ENCODE results near the gene HIVEP3. TPM values are rescaled to one million over a fixed set of nuclear protein-coding genes. Genes with fewer than 3 reads are reported as not detected.

The HIVEP3 gene
- polyA plus RNA-seq, 4 donors: 0.67 to 3.8 (median 1.8) TPM

GRCh38 chr1:41802532-41803501 is 115.9 kb downstream of the HIVEP3 start:
- Histone ChIP-seq H3K4me3 (ENCODE audit: low read depth in 1 of 3, low read length in 3 of 3) (no peak overlapping the region), H3K36me3 (ENCODE audit: control insufficient read depth in 3 of 3, insufficient read depth in 2 of 3, low read depth in 1 of 3, low read length in 3 of 3) (no peaks in the 10 kb centered on the region), H3K27me3 (ENCODE audit: control insufficient read depth in 3 of 3, insufficient read depth in 3 of 3, low read length in 3 of 3) (peaks cover 0 to 2% (median 0%) of the 10 kb centered on the region in 3 donors), H3K9me3 (ENCODE audit: control insufficient read depth in 2 of 2, insufficient read depth in 1 of 2, low read depth in 1 of 2, low read length in 1 of 2) (peaks cover 0 to 4% of the 10 kb centered on the region in 2 donors), H3K4me1 (ENCODE audit: control insufficient read depth in 3 of 3, insufficient read depth in 2 of 3, low read depth in 1 of 3, low read length in 2 of 3) (no peaks in the 10 kb centered on the region), H3K27ac (ENCODE audit: low read depth in 1 of 3, low read length in 2 of 3) (peak overlapping the region in 2 of 3 donors; percentile 25 to 34)
- peak in 1 of 2 donors; percentile 19 for DNase-seq
- no peak for FAIRE-seq
- WGBS, 3 donors: 58 to 75% (median 61%) methylated on average over 4 of the region's 4 CpGs

GRCh38 chr1:41800311-41800829 is 118.4 kb downstream of the HIVEP3 start:
- peaks cover 0 to 4% of the 10 kb centered on the region in 2 donors for H3K9me3 ChIP-seq (ENCODE audit: control insufficient read depth in 2 of 2, insufficient read depth in 1 of 2, low read depth in 1 of 2, low read length in 1 of 2)

GRCh38 chr1:41799723-41800122 is 119.0 kb downstream of the HIVEP3 start:
- FAIRE-seq (no peak), DNase-seq (no peak)
- no peak overlapping the region for H3K4me3 ChIP-seq (ENCODE audit: low read depth in 1 of 3, low read length in 3 of 3)
- H3K9me3 ChIP-seq (ENCODE audit: control insufficient read depth in 2 of 2, insufficient read depth in 1 of 2, low read depth in 1 of 2, low read length in 1 of 2): peaks cover 0 to 4% of the 10 kb centered on the region in 2 donors
- no peaks in the 10 kb centered on the region for H3K4me1 ChIP-seq (ENCODE audit: control insufficient read depth in 3 of 3, insufficient read depth in 2 of 3, low read depth in 1 of 3, low read length in 2 of 3)
- no peaks in the 10 kb centered on the region for H3K27me3 ChIP-seq (ENCODE audit: control insufficient read depth in 3 of 3, insufficient read depth in 3 of 3, low read length in 3 of 3)
- WGBS, 3 donors: 46 to 61% (median 57%) methylated on average over 2 of the region's 2 CpGs
- no peak overlapping the region for H3K27ac ChIP-seq (ENCODE audit: low read depth in 1 of 3, low read length in 2 of 3)
- no peaks in the 10 kb centered on the region for H3K36me3 ChIP-seq (ENCODE audit: control insufficient read depth in 3 of 3, insufficient read depth in 2 of 3, low read depth in 1 of 3, low read length in 3 of 3)

More at GRCh38 chr1:41800311-41800829, 118.4 kb downstream of the HIVEP3 start:
- H3K4me3 ChIP-seq (ENCODE audit: low read depth in 1 of 3, low read length in 3 of 3): no peak overlapping the region
- H3K4me1 ChIP-seq (ENCODE audit: control insufficient read depth in 3 of 3, insufficient read depth in 2 of 3, low read depth in 1 of 3, low read length in 2 of 3): no peaks in the 10 kb centered on the region
- no peak overlapping the region for H3K27ac ChIP-seq (ENCODE audit: low read depth in 1 of 3, low read length in 2 of 3)
- H3K27me3 ChIP-seq (ENCODE audit: control insufficient read depth in 3 of 3, insufficient read depth in 3 of 3, low read length in 3 of 3): no peaks in the 10 kb centered on the region
- FAIRE-seq (no peak), DNase-seq (no peak)
- H3K36me3 ChIP-seq (ENCODE audit: control insufficient read depth in 3 of 3, insufficient read depth in 2 of 3, low read depth in 1 of 3, low read length in 3 of 3): no peaks in the 10 kb centered on the region
- WGBS, 3 donors: 68 to 72% (median 68%) methylated on average over 2 of the region's 2 CpGs

GRCh38 chr1:41799205-41799604 is 119.5 kb downstream of the HIVEP3 start:
- Histone ChIP-seq H3K27ac (ENCODE audit: low read depth in 1 of 3, low read length in 2 of 3) (no peak overlapping the region), H3K27me3 (ENCODE audit: control insufficient read depth in 3 of 3, insufficient read depth in 3 of 3, low read length in 3 of 3) (no peaks in the 10 kb centered on the region), H3K4me1 (ENCODE audit: control insufficient read depth in 3 of 3, insufficient read depth in 2 of 3, low read depth in 1 of 3, low read length in 2 of 3) (no peaks in the 10 kb centered on the region), H3K36me3 (ENCODE audit: control insufficient read depth in 3 of 3, insufficient read depth in 2 of 3, low read depth in 1 of 3, low read length in 3 of 3) (no peaks in the 10 kb centered on the region), H3K9me3 (ENCODE audit: control insufficient read depth in 2 of 2, insufficient read depth in 1 of 2, low read depth in 1 of 2, low read length in 1 of 2) (peaks cover 0 to 4% of the 10 kb centered on the region in 2 donors), H3K4me3 (ENCODE audit: low read depth in 1 of 3, low read length in 3 of 3) (no peak overlapping the region)
- DNase-seq: no peak
- no peak for FAIRE-seq
- WGBS, 3 donors: 77 to 84% (median 83%) methylated on average over 3 of the region's 3 CpGs

GRCh38 chr1:41795205-41795762 is 123.4 kb downstream of the HIVEP3 start:
- no peak for FAIRE-seq
- no peaks in the 10 kb centered on the region for H3K4me1 ChIP-seq (ENCODE audit: control insufficient read depth in 3 of 3, insufficient read depth in 2 of 3, low read depth in 1 of 3, low read length in 2 of 3)
- 73 to 81% (median 81%) methylated on average over 5 of the region's 5 CpGs for WGBS, 3 donors

GRCh38 chr1:41794031-41794430 is 124.7 kb downstream of the HIVEP3 start:
- 60 to 68% (median 65%) methylated on average over 5 of the region's 5 CpGs for WGBS, 3 donors
- H3K4me1 ChIP-seq (ENCODE audit: control insufficient read depth in 3 of 3, insufficient read depth in 2 of 3, low read depth in 1 of 3, low read length in 2 of 3): no peaks in the 10 kb centered on the region
- FAIRE-seq: no peak

More at GRCh38 chr1:41795205-41795762, 123.4 kb downstream of the HIVEP3 start:
- H3K27ac ChIP-seq (ENCODE audit: low read depth in 1 of 3, low read length in 2 of 3): no peak overlapping the region
- no peak overlapping the region for H3K4me3 ChIP-seq (ENCODE audit: low read depth in 1 of 3, low read length in 3 of 3)
- no peaks in the 10 kb centered on the region for H3K36me3 ChIP-seq (ENCODE audit: control insufficient read depth in 3 of 3, insufficient read depth in 2 of 3, low read depth in 1 of 3, low read length in 3 of 3)
- H3K9me3 ChIP-seq (ENCODE audit: control insufficient read depth in 2 of 2, insufficient read depth in 1 of 2, low read depth in 1 of 2, low read length in 1 of 2): peaks cover 0 to 8% of the 10 kb centered on the region in 2 donors
- DNase-seq: no peak
- H3K27me3 ChIP-seq (ENCODE audit: control insufficient read depth in 3 of 3, insufficient read depth in 3 of 3, low read length in 3 of 3): no peaks in the 10 kb centered on the region

GRCh38 chr1:41792485-41792770 is 126.3 kb downstream of the HIVEP3 start:
- FAIRE-seq: no peak
- no peak for DNase-seq
- Histone ChIP-seq H3K9me3 (ENCODE audit: control insufficient read depth in 2 of 2, insufficient read depth in 1 of 2, low read depth in 1 of 2, low read length in 1 of 2) (peaks cover 0 to 3% of the 10 kb centered on the region in 2 donors), H3K36me3 (ENCODE audit: control insufficient read depth in 3 of 3, insufficient read depth in 2 of 3, low read depth in 1 of 3, low read length in 3 of 3) (no peaks in the 10 kb centered on the region), H3K27ac (ENCODE audit: low read depth in 1 of 3, low read length in 2 of 3) (no peak overlapping the region), H3K27me3 (ENCODE audit: control insufficient read depth in 3 of 3, insufficient read depth in 3 of 3, low read length in 3 of 3) (no peaks in the 10 kb centered on the region), H3K4me3 (ENCODE audit: low read depth in 1 of 3, low read length in 3 of 3) (no peak overlapping the region), H3K4me1 (ENCODE audit: control insufficient read depth in 3 of 3, insufficient read depth in 2 of 3, low read depth in 1 of 3, low read length in 2 of 3) (no peaks in the 10 kb centered on the region)

More at GRCh38 chr1:41794031-41794430, 124.7 kb downstream of the HIVEP3 start:
- Histone ChIP-seq H3K27ac (ENCODE audit: low read depth in 1 of 3, low read length in 2 of 3) (no peak overlapping the region), H3K27me3 (ENCODE audit: control insufficient read depth in 3 of 3, insufficient read depth in 3 of 3, low read length in 3 of 3) (no peaks in the 10 kb centered on the region), H3K36me3 (ENCODE audit: control insufficient read depth in 3 of 3, insufficient read depth in 2 of 3, low read depth in 1 of 3, low read length in 3 of 3) (no peaks in the 10 kb centered on the region), H3K4me3 (ENCODE audit: low read depth in 1 of 3, low read length in 3 of 3) (no peak overlapping the region), H3K9me3 (ENCODE audit: control insufficient read depth in 2 of 2, insufficient read depth in 1 of 2, low read depth in 1 of 2, low read length in 1 of 2) (peaks cover 0 to 3% of the 10 kb centered on the region in 2 donors)
- no peak for DNase-seq

GRCh38 chr1:41791667-41792484 is 126.8 kb downstream of the HIVEP3 start:
- no peak for FAIRE-seq

More at GRCh38 chr1:41791667-41792484, 126.8 kb downstream of the HIVEP3 start:
- no peaks in the 10 kb centered on the region for H3K4me1 ChIP-seq (ENCODE audit: control insufficient read depth in 3 of 3, insufficient read depth in 2 of 3, low read depth in 1 of 3, low read length in 2 of 3)
- no peak overlapping the region for H3K27ac ChIP-seq (ENCODE audit: low read depth in 1 of 3, low read length in 2 of 3)
- H3K9me3 ChIP-seq (ENCODE audit: control insufficient read depth in 2 of 2, insufficient read depth in 1 of 2, low read depth in 1 of 2, low read length in 1 of 2): peaks cover 0 to 3% of the 10 kb centered on the region in 2 donors
- no peaks in the 10 kb centered on the region for H3K27me3 ChIP-seq (ENCODE audit: control insufficient read depth in 3 of 3, insufficient read depth in 3 of 3, low read length in 3 of 3)
- DNase-seq: no peak
- no peak overlapping the region for H3K4me3 ChIP-seq (ENCODE audit: low read depth in 1 of 3, low read length in 3 of 3)
- 62 to 73% (median 68%) methylated on average over 5 of the region's 5 CpGs for WGBS, 3 donors
- no peaks in the 10 kb centered on the region for H3K36me3 ChIP-seq (ENCODE audit: control insufficient read depth in 3 of 3, insufficient read depth in 2 of 3, low read depth in 1 of 3, low read length in 3 of 3)

All from small intestine (tissue), 7 donors.